H54 (cell line): ENCODE results near the gene PMS1.
A peak's percentile ranks its signal among the peaks of the same experiment; 100 is the strongest.

Experiments
- DNase-seq: peaks from one replicate; pipeline ENCODE4 v3.0.0; 2011; ENCODE audit warnings: low spot score, mixed read lengths; ENCODE audit not compliant: insufficient read length
- FAIRE-seq: peaks from 3 replicates; lab custom pipeline; 2011; peaks lifted over from hg19 to GRCh38; lab: Jason Lieb, UNC
- POLR2A ChIP-seq: IDR thresholded peaks from 2 replicates; pipeline ENCODE4 v1.6.1; 2011; ENCODE audit warnings: low read depth, mild to moderate bottlenecking, low read length

The PMS1 gene

DNA sequence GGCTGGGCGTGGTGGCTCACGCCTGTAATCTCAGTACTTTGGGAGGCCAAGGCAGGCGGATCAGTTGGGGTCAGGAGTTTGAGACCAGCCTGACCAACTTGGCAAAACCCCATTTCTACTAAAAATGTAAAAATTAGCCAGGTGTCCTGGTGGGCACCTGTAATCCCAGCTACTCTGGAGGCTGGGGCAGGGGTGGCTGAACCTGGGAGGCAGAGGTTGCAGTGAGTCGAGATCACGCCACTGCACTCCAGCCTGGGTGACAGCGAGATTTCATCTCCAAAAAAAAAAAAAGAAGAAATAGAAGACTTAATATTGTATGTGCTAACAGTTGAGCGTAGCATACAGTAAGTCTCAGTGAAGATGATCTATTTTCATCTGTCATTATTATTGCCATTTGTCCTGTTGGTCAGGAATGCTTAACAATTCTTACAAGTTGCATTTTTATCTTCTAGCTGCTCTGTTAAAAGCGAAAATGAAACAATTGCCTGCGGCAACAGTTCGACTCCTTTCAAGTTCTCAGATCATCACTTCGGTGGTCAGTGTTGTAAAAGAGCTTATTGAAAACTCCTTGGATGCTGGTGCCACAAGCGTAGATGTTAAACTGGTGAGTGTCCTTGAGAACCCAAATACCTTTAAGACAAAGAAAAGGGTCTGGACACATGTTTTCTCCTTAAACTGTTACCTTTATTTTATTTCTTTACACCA lies 7.2 kb downstream of the PMS1 start:
- FAIRE-seq: peak; percentile 82
- no peak for DNase-seq

GRCh38 chr2:189794310-189794709 lies 10.1 kb downstream of the PMS1 start:
- TF ChIP-seq POLR2A: no peak
- FAIRE-seq (no peak), DNase-seq (no peak)

More for the DNA sequence above, 7.2 kb downstream of the PMS1 start:
- no peak for TF ChIP-seq POLR2A

DNA sequence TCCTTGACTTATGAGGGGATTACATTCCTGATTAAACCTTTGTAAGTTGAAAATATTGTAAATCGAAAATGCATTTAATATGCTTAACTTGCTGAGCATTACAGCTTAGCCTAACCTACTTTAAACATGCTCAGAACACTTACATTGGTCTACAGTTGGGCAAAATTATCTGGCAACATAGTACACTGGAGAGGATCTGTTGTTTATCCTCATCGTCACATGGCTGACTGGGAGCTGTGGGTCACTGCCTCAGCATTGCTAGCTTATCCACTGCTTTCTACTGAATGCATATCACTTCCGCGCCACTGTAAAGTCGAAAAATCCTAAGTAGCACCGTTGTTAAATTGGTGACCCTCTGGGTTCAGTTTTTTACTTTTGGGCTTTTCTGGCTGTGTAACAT lies 13.7 kb downstream of the PMS1 start:
- no peak for TF ChIP-seq POLR2A
- FAIRE-seq: no peak

DNA sequence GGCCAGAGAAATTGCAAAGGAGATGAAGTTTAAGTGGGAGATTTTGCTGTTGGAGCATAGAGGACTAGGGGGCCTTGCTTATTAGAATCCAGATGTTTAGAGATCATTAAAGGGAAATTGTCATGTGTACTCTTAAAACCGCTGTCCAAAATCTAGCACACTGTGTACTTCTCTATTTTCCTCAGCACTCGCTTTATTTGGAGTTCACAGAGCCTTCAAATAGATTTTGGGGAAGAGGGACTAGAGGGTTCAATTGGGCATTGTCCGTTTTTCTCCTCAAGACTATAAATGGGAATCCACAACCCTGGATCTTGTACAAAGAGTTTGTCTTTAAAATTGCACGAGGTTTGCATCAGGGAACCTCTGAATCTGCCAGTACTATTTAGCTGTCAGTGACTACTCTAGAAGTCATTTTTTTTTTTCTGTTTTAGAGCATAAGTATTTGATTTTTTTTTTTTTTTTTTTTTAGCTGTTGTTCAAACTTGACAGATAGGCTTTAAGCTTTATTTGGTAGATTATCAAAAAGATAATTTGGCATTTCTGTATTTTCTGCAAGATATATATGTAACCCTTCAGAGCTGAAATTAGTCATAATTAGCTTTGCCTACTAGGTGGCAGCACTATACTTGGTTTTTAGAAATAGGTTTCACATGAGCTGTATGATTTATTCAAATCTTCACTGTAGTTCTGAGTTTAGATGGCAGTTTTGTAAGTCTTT lies 14.2 kb downstream of the PMS1 start:
- FAIRE-seq (peak; percentile 94), DNase-seq (no peak)
- no peak for TF ChIP-seq POLR2A

More for the DNA sequence above, 13.7 kb downstream of the PMS1 start:
- no peak for DNase-seq

DNA sequence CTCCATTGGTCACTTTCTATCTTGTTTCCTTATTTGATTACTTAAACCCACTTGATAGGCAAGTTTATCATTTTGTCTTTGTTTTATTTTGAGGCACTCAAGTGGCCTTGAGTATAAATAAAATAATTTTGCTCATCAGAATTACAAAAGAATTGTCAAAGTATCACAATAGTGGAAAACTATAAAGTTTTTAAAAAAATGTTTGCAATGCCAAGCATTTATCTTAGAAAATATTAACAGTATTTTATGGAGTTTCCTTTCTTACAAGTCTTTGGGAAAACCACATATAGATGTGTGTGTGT lies 14.7 kb downstream of the PMS1 start:
- FAIRE-seq: no peak
- no peak for TF ChIP-seq POLR2A
- no peak for DNase-seq

DNA sequence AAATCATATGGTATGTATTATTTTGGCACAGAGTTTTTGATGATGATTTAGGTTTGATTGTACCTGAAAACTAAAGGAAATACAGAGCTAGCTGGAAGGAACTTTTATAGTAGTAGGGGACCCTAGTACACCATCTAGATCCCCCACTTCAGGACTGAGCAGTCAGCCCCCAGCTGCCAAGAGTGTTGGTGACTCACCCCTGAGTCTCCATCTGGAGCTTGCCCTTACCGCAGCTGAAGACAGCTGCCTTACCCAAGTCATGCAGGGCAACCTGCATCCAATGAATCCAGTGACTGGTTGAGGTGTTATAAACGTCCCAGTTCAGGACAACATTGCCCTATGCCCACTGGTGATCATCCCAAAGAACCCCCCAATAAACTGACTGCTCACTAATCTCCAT lies 15.3 kb downstream of the PMS1 start:
- FAIRE-seq (peak; percentile 98), DNase-seq (peak; percentile 18)
- TF ChIP-seq POLR2A: no peak

DNA sequence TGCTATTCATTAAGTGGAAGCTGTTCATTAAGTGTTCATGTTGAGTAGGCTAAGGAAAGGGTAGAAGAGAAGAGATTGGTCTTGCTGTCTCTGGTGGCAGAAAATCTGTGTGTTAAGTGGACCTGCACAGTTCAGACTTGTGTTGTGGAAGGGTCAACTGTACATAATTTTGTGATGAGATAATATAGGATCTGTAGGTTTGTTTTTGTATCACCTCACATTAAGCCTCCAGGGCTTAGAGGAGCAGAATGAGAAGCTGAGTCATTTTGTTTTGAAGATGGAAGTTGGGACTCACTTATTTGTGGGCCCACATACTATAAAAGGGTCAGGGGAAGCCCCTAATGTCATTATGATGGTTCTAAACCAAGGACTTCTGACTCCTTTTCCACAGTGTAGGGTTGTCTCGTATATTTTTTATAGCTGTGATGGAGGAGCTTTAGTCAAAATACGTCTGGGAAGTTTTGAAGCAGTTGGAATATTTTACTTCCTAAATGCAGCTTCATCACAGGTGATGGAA lies 18.2 kb downstream of the PMS1 start:
- TF ChIP-seq POLR2A: no peak
- FAIRE-seq (peak; percentile 58), DNase-seq (no peak)

- DNase-seq (no peak), FAIRE-seq (peak; percentile 53)
- TF ChIP-seq POLR2A: no peak
Measured at GRCh38 chr2:189803431-189803830, 19.2 kb downstream of the PMS1 start.

DNA sequence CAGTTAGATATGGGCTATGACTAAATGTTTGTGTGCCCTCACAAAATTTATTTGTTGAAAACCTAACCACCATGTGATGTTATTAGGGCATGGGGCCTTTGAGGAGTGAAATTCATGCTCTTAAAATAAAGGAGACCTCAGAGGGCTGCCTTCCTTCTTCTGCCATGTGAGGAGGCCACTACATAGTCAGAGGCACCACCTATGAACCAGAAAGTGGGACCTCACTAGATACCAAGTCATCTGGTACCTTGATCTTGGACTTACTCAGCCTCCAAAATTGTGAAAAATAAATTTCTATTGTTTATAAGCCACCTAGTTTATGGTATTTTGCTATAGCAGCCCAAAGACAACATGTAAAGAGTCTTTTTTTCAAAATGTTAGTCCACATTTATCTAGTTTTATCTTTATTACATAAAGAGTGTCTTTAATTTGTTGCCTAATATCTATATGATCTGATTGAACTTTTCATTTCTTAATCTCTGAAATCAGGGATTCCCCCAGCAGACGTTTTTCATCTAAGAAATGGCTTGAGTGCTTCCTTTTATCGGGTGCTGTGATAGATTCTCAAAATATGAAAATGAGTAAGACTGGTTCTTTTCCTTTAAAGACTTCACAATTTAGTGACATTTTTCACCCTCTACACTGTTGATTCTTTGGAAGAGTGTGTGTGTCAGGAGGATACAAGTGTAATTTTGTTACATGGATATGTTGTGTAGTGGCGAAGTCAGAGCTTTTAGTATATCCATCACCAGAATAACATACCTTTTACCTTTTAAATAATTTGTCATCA lies 34.2 kb downstream of the PMS1 start:
- DNase-seq: no peak
- TF ChIP-seq POLR2A: no peak

DNA sequence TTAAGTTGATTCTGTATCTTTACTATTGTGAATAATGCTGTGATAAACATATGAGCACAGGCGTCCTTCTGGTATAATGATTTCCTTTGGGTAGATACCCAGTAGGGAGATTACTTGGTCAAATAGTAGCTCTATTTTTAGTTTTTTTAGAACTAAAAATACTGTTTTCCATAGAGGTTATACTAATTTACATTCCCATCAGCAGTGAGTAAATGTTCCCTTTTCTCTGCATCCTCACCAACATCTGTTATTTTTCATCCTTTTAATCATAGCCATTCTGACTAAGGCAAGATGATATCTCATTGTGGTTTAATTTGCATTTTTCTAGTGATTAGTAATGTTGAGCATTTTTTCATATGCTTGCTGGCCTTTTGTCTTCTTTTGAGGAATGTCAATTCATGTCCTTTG lies 35.1 kb downstream of the PMS1 start:
- FAIRE-seq: peak; percentile 86
- TF ChIP-seq POLR2A: no peak
- no peak for DNase-seq

More for the DNA sequence above, 34.2 kb downstream of the PMS1 start:
- FAIRE-seq: no peak

- TF ChIP-seq POLR2A: no peak
- DNase-seq (no peak), FAIRE-seq (peak; percentile 79)
Measured at GRCh38 chr2:189821953-189822748, 37.9 kb downstream of the PMS1 start.

DNA sequence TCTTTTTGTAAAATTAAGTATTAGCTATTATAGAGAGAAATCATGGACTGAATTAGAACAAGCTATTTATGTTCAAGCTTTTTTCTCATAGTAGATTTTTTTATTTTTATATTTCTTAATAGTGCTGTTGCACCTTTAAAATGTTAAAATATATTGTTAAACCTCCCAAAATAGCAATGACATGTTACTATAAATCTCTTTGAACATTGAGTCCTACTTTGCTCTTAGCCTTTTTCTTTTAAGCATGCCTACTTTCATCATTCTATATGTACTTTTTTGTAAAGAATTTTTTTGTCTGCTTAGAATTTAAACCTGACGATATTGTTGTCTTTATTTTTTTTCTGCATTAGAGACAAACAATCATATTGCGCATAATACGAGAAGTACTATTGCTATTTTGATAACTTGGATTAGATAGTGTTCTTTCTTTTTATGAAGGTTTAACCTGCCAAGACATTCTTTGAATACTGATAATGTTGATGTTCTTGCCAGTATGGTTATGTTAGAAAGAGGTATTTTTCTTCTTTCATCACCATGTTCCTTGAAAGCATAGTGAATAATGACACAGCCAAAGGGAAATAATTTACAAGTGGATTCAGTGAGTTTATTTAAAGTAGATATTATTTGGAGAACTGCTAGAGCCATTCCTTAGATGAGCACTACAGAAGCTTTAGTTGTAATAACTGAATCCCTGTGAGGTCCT lies 40.6 kb downstream of the PMS1 start:
- FAIRE-seq: peak; percentile 77
- no peak for TF ChIP-seq POLR2A
- no peak for DNase-seq

GRCh38 chr2:189826039-189826438 lies 41.8 kb downstream of the PMS1 start:
- no peak for FAIRE-seq
- no peak for TF ChIP-seq POLR2A
- no peak for DNase-seq
